GM12892 (cell line): ENCODE data around the gene DRAM2.

Experiments
- POLR2A ChIP-seq: IDR thresholded peaks from 2 replicates; pipeline ENCODE4 v1.6.1; 2011; ENCODE audit warnings: low read depth, low read length, control low read depth
- TAF1 ChIP-seq: IDR thresholded peaks from 2 replicates; pipeline ENCODE4 v1.6.1; 2011; ENCODE audit warnings: low read depth, mild to moderate bottlenecking, control low read depth, low read length, borderline replicate concordance

DNA sequence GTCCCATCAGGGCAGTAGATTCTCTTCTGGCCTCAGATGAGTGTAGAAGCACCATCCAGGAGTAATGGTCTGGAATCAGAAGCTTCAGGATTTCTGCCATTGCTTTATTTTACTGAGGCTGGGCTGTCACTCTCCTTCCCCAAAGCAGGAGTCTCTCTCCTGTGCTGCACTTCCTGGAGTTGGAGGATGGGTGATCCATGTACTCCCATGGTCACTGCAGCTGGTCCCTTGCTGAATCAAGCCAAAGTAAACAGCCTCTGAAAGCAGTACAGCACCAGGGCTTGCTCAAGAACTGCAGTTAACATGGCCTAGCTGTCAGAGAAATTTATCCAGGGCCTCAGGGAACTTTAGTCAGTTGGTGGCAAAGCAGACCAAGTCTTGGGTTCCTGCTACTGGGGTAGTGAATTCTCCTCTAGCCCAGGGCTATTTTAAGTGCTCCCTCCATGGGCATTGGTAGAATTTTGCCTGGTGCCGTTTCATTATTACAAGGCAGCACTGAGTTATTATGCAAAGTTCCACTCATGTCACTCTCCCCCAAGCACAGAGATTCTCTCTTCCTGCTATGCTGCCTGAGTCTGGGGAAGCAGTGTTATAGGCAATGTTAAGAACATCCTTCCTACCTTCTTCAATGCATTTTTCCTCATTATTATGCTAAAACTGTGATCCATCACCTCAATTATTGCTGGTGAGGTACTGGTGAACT lies 29.5 kb downstream of the DRAM2 start:
- TF ChIP-seq POLR2A (no peak), TAF1 (no peak)
